Amniotic stem cell (primary cell): ENCODE results near the gene ZNF132.
A peak's percentile ranks its signal among the peaks of the same experiment; 100 is the strongest.

Source experiments
- DNase-seq: peaks from one replicate; lab custom pipeline; 2025; lab: John Stamatoyannopoulos, UW

Gene ZNF132

GRCh38 chr19:58386576-58387337, 53.2 kb downstream of the ZNF132 start, which contains the start of gene RPS5:
Gene RPS5, plus strand, starts transcription at chr19:58387269. Its CDS starts 869 bp downstream, at chr19:58388138.
- DNase-seq, result peak; percentile 94

- no peak for DNase-seq
These were observed 53.9 kb downstream of the ZNF132 start for GRCh38 chr19:58385891-58386575.

DNA sequence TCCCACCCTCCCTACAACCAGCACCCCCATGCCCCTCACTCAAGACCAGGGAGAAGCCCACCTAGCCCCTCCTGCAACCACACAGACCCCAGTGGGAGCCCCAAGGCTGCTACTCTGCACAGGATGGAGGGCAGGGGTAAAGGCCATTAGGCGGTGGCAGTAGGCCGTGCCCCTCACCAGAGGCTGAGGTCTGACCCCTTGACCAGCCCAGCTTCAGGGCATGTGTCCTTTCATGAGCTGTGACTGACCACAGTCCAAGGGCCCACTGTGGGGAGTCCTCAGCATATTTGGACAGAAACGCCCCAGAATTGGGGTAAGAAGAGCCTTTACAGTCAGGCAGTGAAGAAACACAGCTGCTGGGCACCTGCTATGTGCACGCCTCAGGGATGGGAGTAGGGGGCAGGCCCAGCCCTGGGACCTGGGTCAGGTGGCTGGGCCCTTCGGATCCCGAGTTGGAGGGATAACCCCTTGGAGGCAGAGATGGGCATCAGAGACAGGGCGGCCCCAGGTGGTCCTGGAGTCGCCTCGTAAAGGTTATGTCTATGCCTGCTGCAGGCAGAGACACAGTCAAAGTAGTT, 54.6 kb downstream of the ZNF132 start:
- DNase-seq, result no peak

- DNase-seq, result no peak
These were observed 56.9 kb downstream of the ZNF132 start for GRCh38 chr19:58382997-58383603.
